Loucy (cell line): Measurements from ENCODE around the gene SGK2.

Experiments used
- CTCF ChIP-seq: fragments of 200-600 bp; sonication (generic); conservative IDR thresholded peaks from 2 replicates; pipeline ENCODE4 v1.5.1; 2014; ENCODE audit warnings: mild to moderate bottlenecking, antibody characterized with exemption, low read length
- EZH2phosphoT487 ChIP-seq: fragments of 200-600 bp; IDR thresholded peaks from 2 replicates; pipeline ENCODE4 v1.6.1; 2018; ENCODE audit warnings: antibody characterized with exemption, mild to moderate bottlenecking, moderate library complexity, borderline replicate concordance

- TF ChIP-seq CTCF (no peak), EZH2phosphoT487 (no peak)
Measured at GRCh38 chr20:43584448-43585136, 25.8 kb downstream of the SGK2 start.
